Limb (tissue), 2 donors: Measurements from ENCODE around the gene BTLA.
"Not testable (repeated sequence)": the region's sequence is repeated elsewhere in the genome, so short reads cannot be mapped to it uniquely, and the experiment has no call there.

Experiments used
- DNase-seq, 2 donors: peaks; one replicate each; pipeline ENCODE4 v3.0.0-alpha.2; 2016; ENCODE audit errors: extremely low spot score in 2 of 2

BTLA gene

GRCh38 chr3:112498914-112499711, at the start of gene BTLA:
TSS of gene BTLA (minus strand) at chr3:112499472. CDS start at chr3:112499358, 114 bp downstream.
- no peak for DNase-seq

- no peak for DNase-seq
Measured at GRCh38 chr3:112546216-112546759, 47.0 kb upstream of the BTLA start.

- no peak for DNase-seq
Measured at GRCh38 chr3:112539825-112540650, 40.8 kb upstream of the BTLA start.

GRCh38 chr3:112531358-112531781, 32.1 kb upstream of the BTLA start:
- DNase-seq = peak in 1 of 2 donors; percentile 28

- no peak for DNase-seq
Measured at GRCh38 chr3:112530573-112530972, 31.3 kb upstream of the BTLA start.

- DNase-seq = not testable (repeated sequence)
Measured at GRCh38 chr3:112524127-112524526, 24.9 kb upstream of the BTLA start.

GRCh38 chr3:112519424-112520001, 20.2 kb upstream of the BTLA start:
- peak in 1 of 2 donors; percentile 82 for DNase-seq

GRCh38 chr3:112518970-112519369, 19.7 kb upstream of the BTLA start:
- DNase-seq = not testable (repeated sequence)

- no peak for DNase-seq
Measured at GRCh38 chr3:112514527-112515128, 15.4 kb upstream of the BTLA start.

GRCh38 chr3:112512320-112512719, 13.0 kb upstream of the BTLA start:
- DNase-seq = no peak

- DNase-seq = no peak
Measured at GRCh38 chr3:112508860-112509259, 9.6 kb upstream of the BTLA start.

GRCh38 chr3:112508261-112508660, 9.0 kb upstream of the BTLA start:
- DNase-seq = no peak

GRCh38 chr3:112505907-112506306, 6.6 kb upstream of the BTLA start:
- DNase-seq = no peak

- DNase-seq = no peak
Measured at GRCh38 chr3:112504123-112504522, 4.9 kb upstream of the BTLA start.

- DNase-seq = no peak
Measured at GRCh38 chr3:112503304-112503972, 4.2 kb upstream of the BTLA start.

- DNase-seq = no peak
Measured at GRCh38 chr3:112500621-112501020, 1.3 kb upstream of the BTLA start.

GRCh38 chr3:112497897-112498548, 1.2 kb downstream of the BTLA start:
- DNase-seq = no peak

GRCh38 chr3:112496366-112497067, 2.8 kb downstream of the BTLA start:
- DNase-seq = no peak

GRCh38 chr3:112494448-112494767, 4.9 kb downstream of the BTLA start:
- not testable (repeated sequence) for DNase-seq

- no peak for DNase-seq
Measured at GRCh38 chr3:112492124-112492523, 7.1 kb downstream of the BTLA start.
